Karpas-422 (cell line): Measurements from ENCODE around the gene C4B. TPM values are rescaled to one million over a fixed set of nuclear protein-coding genes. Genes with fewer than 3 reads are reported as not detected.
"Not testable (repeated sequence)": the region's sequence is repeated elsewhere in the genome, so short reads cannot be mapped to it uniquely, and the experiment has no call there.

ENCODE experiments used
- DNase-seq: peaks from one replicate; pipeline ENCODE4 v3.0.0-alpha.2; 2015
- H2AFZ ChIP-seq: fragments of 200-600 bp; sonication (generic); 2 replicates; pipeline ENCODE4 v1.6.1; 2014; ENCODE audit warnings: antibody characterized with exemption, low read length, mixed read lengths
- H3K27ac ChIP-seq: fragments of 200-600 bp; sonication (generic); 2 replicates; pipeline ENCODE4 v1.5.1; 2014; ENCODE audit warnings: mild to moderate bottlenecking, low read length, moderate library complexity
- H3K27me3 ChIP-seq: fragments of 200-600 bp; sonication (generic); 2 replicates; pipeline ENCODE4 v1.6.1; 2014; ENCODE audit warnings: low read length, mixed read lengths
- H3K36me3 ChIP-seq: fragments of 200-600 bp; sonication (generic); 2 replicates; pipeline ENCODE4 v1.6.1; 2014; ENCODE audit warnings: low read length, mixed read lengths; ENCODE audit not compliant: insufficient read depth
- H3K4me1 ChIP-seq: fragments of 200-600 bp; sonication (generic); 2 replicates; pipeline ENCODE4 v1.6.1; 2014; ENCODE audit warnings: mild to moderate bottlenecking, low read length, mixed read lengths
- H3K4me2 ChIP-seq: fragments of 200-600 bp; sonication (generic); 2 replicates; pipeline ENCODE4 v1.6.1; 2014; ENCODE audit warnings: low read length, low read depth, mild to moderate bottlenecking; ENCODE audit not compliant: poor library complexity, severe bottlenecking
- H3K4me3 ChIP-seq: fragments of 200-600 bp; sonication (generic); 2 replicates; pipeline ENCODE4 v1.5.1; 2014; ENCODE audit warnings: mild to moderate bottlenecking, antibody characterized with exemption, low read length, mixed read lengths
- H3K79me2 ChIP-seq: fragments of 200-600 bp; sonication (generic); 2 replicates; pipeline ENCODE4 v1.6.1; 2014; ENCODE audit warnings: mild to moderate bottlenecking, low read length, mixed read lengths
- H3K9ac ChIP-seq: fragments of 200-600 bp; sonication (generic); 2 replicates; pipeline ENCODE4 v1.6.0; 2014; ENCODE audit warnings: low read length
- H3K9me2 ChIP-seq: fragments of 200-600 bp; sonication (generic), shearing (Covaris generic); replicated peaks from 2 replicates; pipeline ENCODE4 v1.6.0; 2014; ENCODE audit warnings: mild to moderate bottlenecking, low read length, moderate library complexity; ENCODE audit not compliant: insufficient read depth
- H3K9me3 ChIP-seq: fragments of 300-700, 200-600 bp; sonication (generic); 2 replicates; pipeline ENCODE4 v1.6.1; 2014; ENCODE audit warnings: low read length, mixed read lengths
- H4K20me1 ChIP-seq: fragments of 200-600 bp; sonication (generic); 2 replicates; pipeline ENCODE4 v1.6.1; 2014; ENCODE audit warnings: mild to moderate bottlenecking, antibody characterized with exemption, low read length, low read depth; ENCODE audit not compliant: insufficient read depth
- total RNA-seq: library from RNA; depleted of rRNA; stranded (reverse); fragments of >200 nt; shearing (Covaris generic); gene quantifications from 2 replicates; pipeline ENCODE4 v1.2.3, GENCODE V29; 2014; ENCODE audit warnings: low replicate concordance

C4B gene
- total RNA-seq, 1 experiment from 2014 or later = 1.9 TPM

DNA sequence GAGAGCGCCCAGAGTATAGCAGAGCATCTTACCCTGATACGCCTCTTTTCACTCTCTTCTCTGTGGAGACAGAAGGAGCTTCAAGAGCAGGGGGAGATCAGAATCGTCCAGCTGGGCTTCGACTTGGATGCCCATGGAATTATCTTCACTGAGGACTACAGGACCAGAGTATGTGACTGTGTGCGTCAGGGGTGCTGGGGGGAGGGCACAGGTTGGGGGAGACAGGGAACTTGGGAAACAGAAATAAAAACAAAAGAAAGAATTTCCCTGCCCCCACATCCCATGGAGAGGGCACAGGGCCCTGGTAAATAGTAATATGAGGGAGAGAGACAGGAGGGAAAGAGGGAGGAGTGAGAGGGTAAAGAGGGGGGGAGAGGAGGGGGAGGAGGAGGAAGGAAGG is 35.8 kb upstream of the C4B start:
- Histone ChIP-seq H3K36me3 (no peaks in the 10 kb centered on the region), H3K27ac (no peak overlapping the region), H3K27me3 (no peaks in the 10 kb centered on the region), H4K20me1 (no peaks in the 10 kb centered on the region), H2AFZ (no peak overlapping the region), H3K4me3 (no peak overlapping the region), H3K9me3 (no peaks in the 10 kb centered on the region), H3K4me1 (no peaks in the 10 kb centered on the region), H3K4me2 (no peak overlapping the region), H3K9me2 (no peaks in the 10 kb centered on the region), H3K79me2 (peaks cover 5% of the 10 kb centered on the region; the same call in 1 of the 2 replicates), H3K9ac (no peak overlapping the region)
- no peak for DNase-seq

GRCh38 chr6:31979238-31979898 is 35.2 kb upstream of the C4B start:
- Histone ChIP-seq H3K4me3 (no peak overlapping the region), H3K9me3 (no peaks in the 10 kb centered on the region), H3K27ac (no peak overlapping the region), H3K4me1 (no peaks in the 10 kb centered on the region), H3K9ac (no peak overlapping the region), H3K27me3 (no peaks in the 10 kb centered on the region), H2AFZ (no peak overlapping the region), H3K79me2 (0 out of 2 replicates have a peak, but pooled peaks cover 3% of the 10 kb centered on the region), H4K20me1 (no peaks in the 10 kb centered on the region), H3K36me3 (no peaks in the 10 kb centered on the region), H3K4me2 (no peak overlapping the region), H3K9me2 (no peaks in the 10 kb centered on the region)
- DNase-seq = no peak

GRCh38 chr6:31980195-31980876 is 34.3 kb upstream of the C4B start:
- not testable (repeated sequence) for H3K9ac ChIP-seq, H4K20me1 ChIP-seq, H3K4me3 ChIP-seq, H3K4me1 ChIP-seq, H3K27me3 ChIP-seq, DNase-seq, H2AFZ ChIP-seq, H3K36me3 ChIP-seq, H3K4me2 ChIP-seq, H3K79me2 ChIP-seq, H3K9me3 ChIP-seq, H3K27ac ChIP-seq, H3K9me2 ChIP-seq

DNA sequence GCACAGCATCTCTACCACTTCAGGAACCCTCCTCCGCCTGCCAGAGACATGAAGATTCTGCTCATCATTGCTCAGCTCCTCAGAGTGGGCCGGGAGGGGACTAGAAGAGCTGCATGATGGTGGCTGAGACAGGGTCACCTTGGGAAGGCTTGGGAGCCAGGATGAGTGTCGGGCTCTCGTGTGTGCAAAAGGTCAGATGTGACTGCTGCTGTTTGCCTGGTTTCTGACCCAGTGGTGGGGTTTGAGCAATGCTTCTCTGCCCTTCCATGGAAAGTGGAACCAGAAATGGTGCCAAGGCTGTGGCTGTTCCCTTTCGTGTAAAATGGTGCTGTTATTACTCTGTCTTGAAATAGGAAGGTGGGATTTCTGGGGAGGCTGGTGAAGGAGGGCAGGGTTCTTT is 33.6 kb upstream of the C4B start:
- not testable (repeated sequence) for H3K9ac ChIP-seq, H3K27me3 ChIP-seq, H3K79me2 ChIP-seq, H2AFZ ChIP-seq, H3K27ac ChIP-seq, H3K9me2 ChIP-seq, H3K9me3 ChIP-seq, H3K4me3 ChIP-seq, H3K4me2 ChIP-seq, H3K4me1 ChIP-seq, DNase-seq, H4K20me1 ChIP-seq, H3K36me3 ChIP-seq

DNA sequence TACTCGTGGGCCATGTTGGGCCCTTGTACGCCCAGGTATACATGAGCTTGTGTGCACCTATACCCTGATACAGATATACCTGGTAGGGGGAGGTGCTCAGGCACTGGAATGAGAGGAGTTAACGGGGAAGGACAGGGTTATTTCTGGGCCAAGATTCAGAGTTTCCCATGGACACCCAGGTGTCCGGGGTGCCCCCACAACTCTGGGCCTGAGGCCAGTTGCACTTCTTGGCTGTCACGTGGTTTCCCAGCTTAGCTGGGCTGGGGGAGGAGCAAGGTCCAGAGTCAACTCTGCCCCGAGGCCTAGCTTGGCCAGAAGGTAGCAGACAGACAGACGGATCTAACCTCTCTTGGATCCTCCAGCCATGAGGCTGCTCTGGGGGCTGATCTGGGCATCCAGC is 32.9 kb upstream of the C4B start, which contains the start of gene C4A:
Gene C4A, plus strand, starts transcription at position 314 of the 400 bp plus-strand sequence. Its CDS starts 51 bp downstream, at position 365.
- H3K27ac ChIP-seq, H3K4me3 ChIP-seq, H3K9ac ChIP-seq, H3K36me3 ChIP-seq, H3K4me2 ChIP-seq, H4K20me1 ChIP-seq, H3K9me3 ChIP-seq, H3K9me2 ChIP-seq, H3K27me3 ChIP-seq, H3K79me2 ChIP-seq, H2AFZ ChIP-seq, H3K4me1 ChIP-seq, DNase-seq: not testable (repeated sequence)

- H3K4me2 ChIP-seq, H4K20me1 ChIP-seq, H3K36me3 ChIP-seq, H3K9me2 ChIP-seq, DNase-seq, H3K27me3 ChIP-seq, H3K9me3 ChIP-seq, H3K9ac ChIP-seq, H3K79me2 ChIP-seq, H2AFZ ChIP-seq, H3K4me1 ChIP-seq, H3K4me3 ChIP-seq, H3K27ac ChIP-seq: not testable (repeated sequence)
Measured at GRCh38 chr6:31989363-31989762, 25.2 kb upstream of the C4B start.

GRCh38 chr6:31994421-31994820 is 20.2 kb upstream of the C4B start:
- H2AFZ ChIP-seq, H3K27me3 ChIP-seq, H3K4me2 ChIP-seq, H3K9me2 ChIP-seq, H3K36me3 ChIP-seq, H3K79me2 ChIP-seq, H3K4me1 ChIP-seq, H3K9me3 ChIP-seq, H3K4me3 ChIP-seq, H4K20me1 ChIP-seq, DNase-seq, H3K9ac ChIP-seq, H3K27ac ChIP-seq: not testable (repeated sequence)

- not testable (repeated sequence) for H2AFZ ChIP-seq, H3K4me2 ChIP-seq, H3K27ac ChIP-seq, H4K20me1 ChIP-seq, H3K9me3 ChIP-seq, H3K9me2 ChIP-seq, H3K79me2 ChIP-seq, H3K9ac ChIP-seq, H3K4me3 ChIP-seq, H3K4me1 ChIP-seq, H3K27me3 ChIP-seq, H3K36me3 ChIP-seq, DNase-seq
Measured at GRCh38 chr6:31996385-31996784, 18.2 kb upstream of the C4B start.
